H1 (cell line): Measurements from ENCODE around the gene BRCA1. TPM values are rescaled to one million over a fixed set of nuclear protein-coding genes. Genes with fewer than 3 reads are reported as not detected.

Source experiments
- CTCF ChIA-PET: fragments of 300-600 bp; sonication (Branson Sonifier 250); formaldehyde crosslinking; loops from one replicate; lab custom pipeline; 2021; ENCODE audit not compliant: partially characterized antibody; lab: Charles Lee
- POLR2A ChIA-PET: fragments of 300-600 bp; sonication (Branson Sonifier 250); formaldehyde crosslinking; loops from one replicate; lab custom pipeline; 2021; ENCODE audit warnings: inconsistent platforms; ENCODE audit not compliant: partially characterized antibody; lab: Charles Lee
- DNase-seq, 2 experiments: peaks; one replicate each; pipeline versions ENCODE4 v3.0.0 to v3.0.0-alpha.2; 2010 to 2022; ENCODE audit warnings: low spot score in 2 of 2, low read depth in 1 of 2, mixed read lengths in 1 of 2
- FAIRE-seq: peaks from 2 replicates; lab custom pipeline; 2011; peaks lifted over from hg19 to GRCh38; lab: Jason Lieb, UNC
- H2AFZ ChIP-seq: 2 replicates; pipeline ENCODE4 v1.8.1; 2012; ENCODE audit warnings: low read length, inconsistent platforms
- H2AK5ac ChIP-seq: 2 replicates; pipeline ENCODE4 v1.6.1; 2013; ENCODE audit warnings: low read depth, low read length
- H2BK120ac ChIP-seq: replicated peaks from 2 replicates; pipeline ENCODE3; 2013; ENCODE audit warnings: low read depth, low read length, inconsistent platforms
- H2BK12ac ChIP-seq: 2 replicates; pipeline ENCODE4 v1.6.1; 2013; ENCODE audit warnings: low read depth, low read length
- H2BK15ac ChIP-seq: 2 replicates; pipeline ENCODE4 v1.6.1; 2013; ENCODE audit warnings: low read length
- H2BK20ac ChIP-seq: 2 replicates; pipeline ENCODE4 v1.6.1; 2013; ENCODE audit warnings: low read length
- H2BK5ac ChIP-seq: 2 replicates; pipeline ENCODE4 v1.6.1; 2013; ENCODE audit warnings: low read depth, low read length
- H3K14ac ChIP-seq: 2 replicates; pipeline ENCODE4 v1.6.1; 2013; ENCODE audit warnings: inconsistent platforms; ENCODE audit not compliant: insufficient read length
- H3K18ac ChIP-seq: 2 replicates; pipeline ENCODE4 v1.6.1; 2013; ENCODE audit warnings: low read length; ENCODE audit errors: extremely low read depth
- H3K23ac ChIP-seq: 2 replicates; pipeline ENCODE4 v1.6.1; 2013; ENCODE audit warnings: inconsistent platforms; ENCODE audit not compliant: insufficient read length
- H3K23me2 ChIP-seq: 2 replicates; pipeline ENCODE4 v1.6.1; 2013; ENCODE audit warnings: low read depth, low read length
- H3K27ac ChIP-seq: 2 replicates; pipeline ENCODE4 v1.6.1; 2011; ENCODE audit warnings: low read depth, low read length, inconsistent platforms
- H3K27me3 ChIP-seq, 4 experiments: replicated peaks in 1 of 4; 1 replicate in 1 of 4; 2 replicates in 3 of 4; pipeline versions ENCODE4 v1.6.1 to v1.8.1; 2011 to 2013; ENCODE audit warnings: low read length in 3 of 4, mild to moderate bottlenecking in 3 of 4, inconsistent platforms in 2 of 4, mixed read lengths in 2 of 4, moderate library complexity in 1 of 4; ENCODE audit not compliant: control insufficient read depth in 3 of 4, insufficient read depth in 3 of 4; ENCODE audit errors: extremely low read depth in 1 of 4
- H3K36me3 ChIP-seq, 4 experiments: 2 replicates each; pipeline versions ENCODE4 v1.6.1 to v1.8.1; 2011 to 2013; ENCODE audit warnings: mild to moderate bottlenecking in 4 of 4, low read length in 3 of 4, moderate library complexity in 2 of 4, control low read depth in 1 of 4, inconsistent platforms in 1 of 4; ENCODE audit not compliant: insufficient read depth in 4 of 4, control insufficient read depth in 2 of 4
- H3K4ac ChIP-seq: replicated peaks from 2 replicates; pipeline ENCODE3; 2013; ENCODE audit warnings: low read length, low read depth, mixed read lengths, inconsistent platforms; ENCODE audit not compliant: insufficient read length
- H3K4me1 ChIP-seq, 4 experiments: replicated peaks in 1 of 4; 1 replicate in 1 of 4; 2 replicates in 3 of 4; pipeline versions ENCODE4 v1.6.1 to v1.8.1; 2011 to 2013; ENCODE audit warnings: low read length in 3 of 4, inconsistent platforms in 2 of 4, mixed read lengths in 1 of 4; ENCODE audit not compliant: insufficient read depth in 4 of 4, control insufficient read depth in 3 of 4
- H3K4me2 ChIP-seq, 2 experiments: 2 replicates each; pipeline versions ENCODE4 v1.6.1 to v1.8.1; 2011 to 2013; ENCODE audit warnings: low read depth in 2 of 2, low read length in 2 of 2, control low read depth in 1 of 2, inconsistent platforms in 1 of 2, mild to moderate bottlenecking in 1 of 2; ENCODE audit not compliant: insufficient read depth in 1 of 2
- H3K4me3 ChIP-seq, 4 experiments: fragments of 200-600, 300-600 bp in 1 of 4; sonication (generic), shearing (Covaris generic), sonication (Bioruptor Twin) in 1 of 4; 2 replicates each; pipeline versions ENCODE4 v1.5.1 to v1.8.1; 2011 to 2016; ENCODE audit warnings: low read length in 4 of 4, low read depth in 3 of 4, control low read depth in 2 of 4, inconsistent platforms in 2 of 4, mild to moderate bottlenecking in 2 of 4, mixed read lengths in 1 of 4, moderate library complexity in 1 of 4; ENCODE audit not compliant: insufficient read depth in 2 of 4; ENCODE audit errors: extremely low read depth in 1 of 4
- H3K56ac ChIP-seq: replicated peaks from 2 replicates; pipeline ENCODE3; 2013; ENCODE audit warnings: low read depth, mild to moderate bottlenecking, mixed read lengths, low read length, inconsistent platforms; ENCODE audit not compliant: insufficient read length
- H3K79me1 ChIP-seq: 2 replicates; pipeline ENCODE4 v1.6.1; 2013; ENCODE audit warnings: low read depth, low read length, control low read depth
- H3K79me2 ChIP-seq, 2 experiments: 2 replicates each; pipeline versions ENCODE4 v1.6.1 to v1.8.1; 2012 to 2013; ENCODE audit warnings: low read length in 2 of 2, mild to moderate bottlenecking in 2 of 2, inconsistent platforms in 1 of 2; ENCODE audit not compliant: insufficient read depth in 2 of 2, control insufficient read depth in 1 of 2
- H3K9ac ChIP-seq, 4 experiments: replicated peaks in 1 of 4; 1 replicate in 1 of 4; 2 replicates in 3 of 4; pipeline versions ENCODE4 v1.6.1 to v1.8.1; 2011 to 2013; ENCODE audit warnings: low read depth in 3 of 4, low read length in 3 of 4, control low read depth in 2 of 4, mild to moderate bottlenecking in 2 of 4, moderate library complexity in 2 of 4, inconsistent platforms in 1 of 4; ENCODE audit errors: extremely low read depth in 1 of 4
- H3K9me3 ChIP-seq, 2 experiments: 2 replicates each; pipeline versions ENCODE4 v1.6.1 to v1.8.1; 2012 to 2013; ENCODE audit warnings: mild to moderate bottlenecking in 2 of 2, moderate library complexity in 2 of 2, control low read depth in 1 of 2, inconsistent platforms in 1 of 2, low read depth in 1 of 2, low read length in 1 of 2, mixed read lengths in 1 of 2; ENCODE audit not compliant: insufficient read depth in 2 of 2
- H4K20me1 ChIP-seq, 2 experiments: replicated peaks in 1 of 2; 2 replicates each; pipeline versions ENCODE3 to v1.8.1; 2011 to 2013; ENCODE audit warnings: inconsistent platforms in 2 of 2, low read length in 2 of 2, mild to moderate bottlenecking in 1 of 2; ENCODE audit not compliant: insufficient read depth in 2 of 2, control insufficient read depth in 1 of 2
- H4K5ac ChIP-seq: 2 replicates; pipeline ENCODE4 v1.6.1; 2013; ENCODE audit warnings: low read length, low read depth, mixed read lengths, inconsistent platforms; ENCODE audit not compliant: insufficient read length
- H4K8ac ChIP-seq: 2 replicates; pipeline ENCODE4 v1.8.0; 2013; ENCODE audit warnings: mild to moderate bottlenecking, moderate library complexity, low read length, inconsistent platforms; ENCODE audit not compliant: insufficient read depth; ENCODE audit errors: extremely low read depth
- H4K91ac ChIP-seq: replicated peaks from 2 replicates; pipeline ENCODE3; 2013; ENCODE audit warnings: low read length, mixed read lengths, inconsistent platforms; ENCODE audit not compliant: insufficient read length
- BACH1 ChIP-seq: IDR thresholded peaks from 2 replicates; pipeline ENCODE4 v1.6.1; 2012; ENCODE audit warnings: low read length, improper control_type of control experiment
- CBX8 ChIP-seq: fragments of 300-800, 300-1000 bp; sonication (generic); IDR thresholded peaks from 2 replicates; pipeline ENCODE4 v1.7.1; 2016; ENCODE audit warnings: low read depth, low read length, borderline replicate concordance
- CHD1 ChIP-seq: IDR thresholded peaks from 2 replicates; pipeline ENCODE4 v1.6.1; 2012; ENCODE audit warnings: low read depth, low read length, improper control_type of control experiment
- CREB1 ChIP-seq: IDR thresholded peaks from 2 replicates; pipeline ENCODE4 v1.6.1; 2012; ENCODE audit warnings: inconsistent platforms
- EZH2 ChIP-seq: fragments of 200-600 bp; sonication (generic); IDR thresholded peaks from 2 replicates; pipeline ENCODE4 v1.7.1; 2012; ENCODE audit warnings: low read depth, mild to moderate bottlenecking, moderate library complexity, low read length, inconsistent platforms; ENCODE audit not compliant: severe bottlenecking
- JUN ChIP-seq: IDR thresholded peaks from 2 replicates; pipeline ENCODE4 v1.6.1; 2011; ENCODE audit warnings: low read depth, mild to moderate bottlenecking, improper control_type of control experiment, low read length
- KDM4A ChIP-seq: IDR thresholded peaks from one replicate; pipeline ENCODE4 v1.7.1; 2012; ENCODE audit warnings: low read depth, mild to moderate bottlenecking, moderate library complexity, low read length, inconsistent platforms; ENCODE audit not compliant: severe bottlenecking
- MAFK ChIP-seq: IDR thresholded peaks from 2 replicates; pipeline ENCODE4 v1.6.1; 2012; ENCODE audit warnings: low read depth, mild to moderate bottlenecking, improper control_type of control experiment, low read length
- NANOG ChIP-seq: IDR thresholded peaks from 2 replicates; pipeline ENCODE4 v1.6.1; 2011; ENCODE audit warnings: low read length, low read depth, mild to moderate bottlenecking, inconsistent platforms; ENCODE audit not compliant: insufficient read depth, poor library complexity, severe bottlenecking
- PHF8 ChIP-seq: fragments of 200-600 bp; sonication (generic); conservative IDR thresholded peaks from 2 replicates; pipeline ENCODE4 v1.7.1; 2012; ENCODE audit warnings: low read depth, mild to moderate bottlenecking, inconsistent platforms, low read length, moderate library complexity
- POU5F1 ChIP-seq: IDR thresholded peaks from 2 replicates; pipeline ENCODE4 v1.6.1; 2011; ENCODE audit warnings: low read depth, mild to moderate bottlenecking, low read length, moderate library complexity
- RXRA ChIP-seq: IDR thresholded peaks from 2 replicates; pipeline ENCODE4 v1.6.1; 2011; ENCODE audit warnings: low read depth, mild to moderate bottlenecking, low read length, moderate library complexity; ENCODE audit not compliant: insufficient read depth
- SP2 ChIP-seq: IDR thresholded peaks from 2 replicates; pipeline ENCODE4 v1.6.1; 2012; ENCODE audit warnings: mild to moderate bottlenecking, low read length, inconsistent platforms
- SUZ12 ChIP-seq: fragments of 200-600 bp; sonication (generic); IDR thresholded peaks from 2 replicates; pipeline ENCODE4 v1.6.1; 2012; ENCODE audit warnings: mild to moderate bottlenecking, inconsistent platforms, low read length, moderate library complexity, mixed read lengths
- ZNF274 ChIP-seq: IDR thresholded peaks from 2 replicates; pipeline ENCODE4 v1.7.0; 2012; ENCODE audit warnings: low read length, borderline replicate concordance; ENCODE audit errors: extremely low read depth
- WGBS, 2 experiments: shearing (Covaris generic) in 1 of 2; methylation state at CpG; one replicate each; pipeline versions ENCODE4 v1.1.6 to v1.1.7; 2013 to 2015; ENCODE audit warnings: low lambda C conversion rate in 2 of 2, mixed read lengths in 2 of 2, inconsistent platforms in 1 of 2, low coverage in 1 of 2, missing lambda C conversion rate in 1 of 2; ENCODE audit not compliant: insufficient replicate concordance in 2 of 2, insufficient coverage in 1 of 2, insufficient read length in 1 of 2; ENCODE audit errors: extremely low coverage in 1 of 2, missing lambda C conversion rate in 1 of 2; 5-methylcytosine and 5-hydroxymethylcytosine counted together
- polyA plus RNA-seq, 7 experiments: library from polyadenylated mRNA; depleted of rRNA in 3 of 7; stranded (reverse) in 5 of 7; unstranded in 2 of 7; fragments of >200 nt in 5 of 7; fragments of 200-250 nt in 2 of 7; gene quantifications; 1 replicate in 5 of 7; 2 replicates in 1 of 7; 4 replicates in 1 of 7; pipeline versions ENCODE4 v1.2.1 to v1.2.3, GENCODE V29; 2011 to 2013; ENCODE audit warnings: missing spikeins in 2 of 7, mixed read lengths in 2 of 7
- total RNA-seq: library from RNA; stranded (reverse); fragmentation: NEBNext Ultra II Directional; extraction: Animal tissue kit (Norgen Biotek cat#: 25700); gene quantifications from 2 replicates; pipeline ENCODE4 v1.2.1, GENCODE V29; 2021

The BRCA1 gene
- total and polyA plus RNA-seq, 2 of the 8 experiments (the other 6 are each of a cell fraction or from before 2014, with no cell fraction given), result 30.7 to 39.2 TPM

DNA sequence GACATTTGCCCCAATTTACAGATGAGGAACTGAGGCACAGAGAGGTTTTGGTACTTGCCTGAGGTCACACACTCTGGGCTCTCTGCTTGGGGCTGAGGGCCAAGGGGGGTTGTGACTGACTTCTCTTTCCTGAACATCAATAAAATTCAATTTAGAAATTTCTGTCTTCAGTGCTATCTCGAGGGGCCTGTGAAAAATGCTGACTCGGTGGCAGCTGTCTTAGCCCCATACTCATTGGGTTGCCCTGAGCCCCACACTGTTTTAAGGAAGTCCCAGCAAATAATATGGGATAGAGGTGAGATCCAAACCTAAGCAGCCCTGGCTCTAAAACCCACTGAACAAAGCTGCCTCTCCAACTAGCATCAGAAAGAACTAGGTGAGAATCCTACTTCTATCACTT, 7.0 kb upstream of the BRCA1 start:
- H4K91ac ChIP-seq, result no peak overlapping the region
- H4K8ac ChIP-seq, result no peak overlapping the region
- TF ChIP-seq JUN (no peak), BACH1 (no peak), CREB1 (no peak), CBX8 (no peak), KDM4A (no peak), CHD1 (no peak), RXRA (no peak), SUZ12 (no peak), MAFK (no peak), POU5F1 (no peak), SP2 (no peak), NANOG (no peak), ZNF274 (no peak), EZH2 (no peak), PHF8 (no peak)
- H2AFZ ChIP-seq, result no peak overlapping the region
- H2BK5ac ChIP-seq, result no peak overlapping the region
- H3K4me3 ChIP-seq, result no peak overlapping the region
- POLR2A ChIA-PET, result interaction anchor here (0.6 to 1.1 kb wide), 4 partner anchors 21 to 1489 kb away, joined by 3 to 5 read pairs (median 4); no protein-coding TSS in a partner anchor
- H3K27ac ChIP-seq, result no peak overlapping the region
- no peaks in the 10 kb centered on the region for H3K27me3 ChIP-seq
- H3K4me2 ChIP-seq, result no peak overlapping the region
- no peak overlapping the region for H4K5ac ChIP-seq
- peaks cover 0 to 23% (median 6%) of the 10 kb centered on the region in 4 experiments; a peak in 4 of 8 replicates for H3K36me3 ChIP-seq
- no peak overlapping the region for H3K9ac ChIP-seq
- FAIRE-seq (no peak), DNase-seq (no peak)
- peaks cover 0 to 6% of the 10 kb centered on the region in 2 experiments; a peak in 1 of 4 replicates for H3K9me3 ChIP-seq
- no peak overlapping the region for H2AK5ac ChIP-seq
- H3K14ac ChIP-seq, result no peak overlapping the region
- H3K56ac ChIP-seq, result no peak overlapping the region
- no peak overlapping the region for H2BK15ac ChIP-seq
- H2BK12ac ChIP-seq, result no peak overlapping the region
- no peak overlapping the region for H3K23ac ChIP-seq
- no peak overlapping the region for H3K18ac ChIP-seq
- H3K79me1 ChIP-seq, result no peaks in the 10 kb centered on the region; the same call in 1 of the 2 replicates
- WGBS, 2 experiments, result 94% methylated on average over 2 of the region's 2 CpGs; no CpG with 5 or more reads in 1 of the 2 experiments
- H3K79me2 ChIP-seq, result peaks cover 0 to 10% of the 10 kb centered on the region in 2 experiments; a peak in 1 of 4 replicates
- no peak overlapping the region for H2BK120ac ChIP-seq
- no peak overlapping the region for H2BK20ac ChIP-seq
- H3K4ac ChIP-seq, result no peak overlapping the region
- H4K20me1 ChIP-seq, result no peaks in the 10 kb centered on the region
- CTCF ChIA-PET, result interaction anchor here (1.0 kb wide), 1 partner anchor 65 kb away, joined by 3 read pairs; no protein-coding TSS in a partner anchor
- no peaks in the 10 kb centered on the region for H3K23me2 ChIP-seq
- H3K4me1 ChIP-seq, result no peaks in the 10 kb centered on the region
